HG03558 (cell line): ENCODE measurements around the gene PLPP3.

ENCODE experiments used
- ATAC-seq: cut with Tn5 transposase; IDR thresholded peaks from one replicate; pipeline ENCODE4 v1.9.1; 2021; ENCODE audit warnings: moderate number of reproducible peaks; ENCODE audit not compliant: unreplicated experiment; ENCODE audit errors: extremely low read depth

PLPP3 gene

DNA sequence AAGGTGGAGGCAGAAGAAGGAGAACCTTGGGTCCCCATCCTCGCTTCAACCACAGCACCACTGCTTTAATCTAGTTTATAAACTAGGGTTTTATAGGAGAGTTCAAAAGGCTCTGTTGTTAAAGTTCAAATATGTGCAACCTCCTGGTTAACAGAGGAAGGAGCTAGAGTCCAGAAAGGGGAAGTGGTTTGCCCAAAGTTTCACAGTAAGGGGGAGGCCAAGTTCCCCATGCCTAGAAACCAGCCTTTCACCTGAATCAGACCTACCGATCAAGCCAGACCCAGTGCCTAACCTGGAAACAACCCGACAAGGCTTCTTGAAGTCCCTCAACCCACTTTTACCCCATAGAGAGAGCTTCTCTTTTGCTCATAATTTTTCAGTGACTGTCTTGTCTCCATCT, 106.5 kb downstream of the PLPP3 start:
- ATAC-seq = peak; percentile 62

DNA sequence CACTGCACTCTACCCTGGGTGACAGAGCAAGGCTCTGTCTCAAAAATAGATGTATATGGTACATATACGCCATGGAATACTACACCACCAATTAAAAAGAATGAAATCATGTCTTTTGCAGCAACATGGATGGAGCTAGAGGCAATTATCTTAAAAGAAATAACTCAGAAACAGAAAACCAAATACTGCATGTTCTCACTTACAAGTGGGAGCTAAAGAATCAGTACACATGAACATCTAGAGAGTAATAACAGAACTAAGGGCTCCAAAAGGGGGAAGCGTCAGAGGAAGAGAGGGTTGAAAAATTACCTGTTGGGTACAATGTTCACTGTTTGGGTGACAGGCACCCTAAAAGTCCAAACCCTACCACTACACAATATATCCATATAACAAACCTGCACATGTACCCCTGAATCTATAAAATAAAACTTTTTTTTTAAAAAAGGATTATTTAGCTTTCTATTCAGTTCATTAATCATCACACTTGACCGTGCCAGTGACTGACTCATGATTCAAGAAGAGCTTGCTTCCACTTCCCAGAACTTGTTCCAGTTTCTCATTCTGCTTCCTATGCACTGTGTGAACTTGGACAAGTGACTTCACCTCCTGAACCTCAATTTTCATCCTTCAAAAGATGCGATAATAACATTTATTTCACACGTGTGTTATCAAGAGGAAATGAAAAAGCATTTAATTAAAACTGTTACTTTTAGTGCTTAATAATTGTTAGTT, 109.6 kb downstream of the PLPP3 start:
- no peak for ATAC-seq

DNA sequence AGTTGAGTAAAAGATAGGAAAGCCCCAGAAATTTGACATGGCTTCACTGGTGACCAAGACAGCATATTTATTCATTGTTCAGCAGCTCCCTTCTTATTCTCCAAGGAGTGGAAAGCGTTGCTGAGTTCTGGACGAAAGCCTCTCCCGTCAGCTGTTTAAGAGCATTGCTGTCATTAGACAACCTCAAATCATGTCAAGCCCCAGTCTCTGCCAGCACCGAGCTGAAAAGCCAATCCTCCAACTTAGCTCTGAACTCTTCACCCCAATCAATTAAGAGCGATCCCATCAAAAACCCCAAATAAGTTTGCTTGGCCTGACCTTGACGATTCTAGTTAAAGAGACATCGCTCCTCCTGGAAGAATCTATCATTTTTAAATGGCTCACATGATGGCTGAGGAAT, 110.8 kb downstream of the PLPP3 start:
- no peak for ATAC-seq

DNA sequence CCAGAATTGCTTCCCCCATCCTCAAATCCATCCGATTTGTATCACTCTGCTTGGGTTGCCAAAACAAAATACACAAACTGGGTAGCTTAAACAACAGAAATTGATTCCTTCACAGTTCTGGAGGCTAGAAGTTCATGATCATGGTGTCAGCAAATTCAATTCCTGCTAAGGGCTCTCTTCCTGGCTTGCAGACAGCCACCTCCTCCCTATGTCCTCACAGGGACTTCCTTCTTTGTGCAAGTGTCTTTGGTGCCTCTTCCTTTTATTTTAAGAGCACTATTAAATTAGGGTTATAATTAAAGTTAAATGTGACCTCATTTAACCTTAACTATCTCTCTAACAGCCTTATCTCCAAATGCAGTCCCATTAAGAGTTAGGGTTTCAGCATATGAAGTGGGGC, 112.8 kb downstream of the PLPP3 start:
- ATAC-seq = no peak

DNA sequence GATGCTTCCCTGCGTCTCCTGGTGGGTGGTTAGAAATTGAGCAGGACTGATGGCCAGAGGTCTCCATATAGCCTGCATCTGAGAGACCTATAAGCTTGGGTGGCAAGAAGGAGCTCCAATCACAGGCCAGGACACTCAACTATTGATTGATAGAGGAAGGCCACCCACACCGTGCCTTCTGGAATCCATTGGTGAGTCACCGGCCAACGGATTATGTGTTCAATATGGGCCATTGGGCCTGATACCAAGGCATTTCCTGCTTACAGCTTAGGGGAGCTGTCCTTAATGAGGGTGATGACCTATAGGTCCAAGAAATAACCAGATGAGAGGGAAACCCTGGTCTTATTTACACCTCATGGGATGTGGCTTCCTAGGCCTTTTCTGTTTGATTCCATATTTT, 115.1 kb downstream of the PLPP3 start:
- no peak for ATAC-seq

DNA sequence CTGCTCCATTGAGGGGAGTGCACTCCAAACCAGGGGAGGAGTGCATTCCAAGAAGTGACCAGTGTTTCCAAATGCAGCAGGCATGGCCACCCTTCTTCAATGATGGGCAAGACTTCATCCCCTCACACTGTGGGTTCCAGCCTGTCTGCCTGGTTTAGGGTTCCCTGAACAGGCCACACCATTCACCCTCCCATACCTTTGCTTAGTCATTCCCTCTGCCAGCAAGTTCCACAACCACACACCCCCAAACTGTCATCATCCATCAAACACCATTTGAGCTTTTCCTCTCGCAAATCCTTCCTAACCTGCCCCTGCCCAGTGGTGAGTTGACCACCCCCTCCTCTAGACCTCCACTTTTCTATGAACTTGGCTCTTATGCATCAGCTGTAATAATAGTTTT, 116.0 kb downstream of the PLPP3 start:
- no peak for ATAC-seq

DNA sequence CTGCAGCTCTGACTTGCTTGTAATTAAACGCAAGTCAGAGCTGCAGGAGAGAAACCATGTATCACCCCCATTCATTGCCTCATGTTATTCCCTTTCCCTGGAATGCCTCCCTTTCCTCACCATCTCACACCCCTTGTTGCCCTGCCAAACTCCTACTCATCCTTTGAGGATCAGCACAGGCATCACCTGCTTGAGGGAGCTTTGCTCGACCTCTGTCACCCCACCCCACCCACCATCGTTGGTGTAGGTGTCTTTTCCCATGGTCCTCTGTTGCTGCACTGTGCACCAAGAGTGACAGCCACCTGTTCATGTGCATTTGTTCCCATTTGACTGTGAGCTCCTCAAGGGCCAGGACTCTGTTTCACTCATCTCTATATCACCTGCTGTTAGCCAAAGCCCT, 117.2 kb downstream of the PLPP3 start:
- ATAC-seq = no peak

DNA sequence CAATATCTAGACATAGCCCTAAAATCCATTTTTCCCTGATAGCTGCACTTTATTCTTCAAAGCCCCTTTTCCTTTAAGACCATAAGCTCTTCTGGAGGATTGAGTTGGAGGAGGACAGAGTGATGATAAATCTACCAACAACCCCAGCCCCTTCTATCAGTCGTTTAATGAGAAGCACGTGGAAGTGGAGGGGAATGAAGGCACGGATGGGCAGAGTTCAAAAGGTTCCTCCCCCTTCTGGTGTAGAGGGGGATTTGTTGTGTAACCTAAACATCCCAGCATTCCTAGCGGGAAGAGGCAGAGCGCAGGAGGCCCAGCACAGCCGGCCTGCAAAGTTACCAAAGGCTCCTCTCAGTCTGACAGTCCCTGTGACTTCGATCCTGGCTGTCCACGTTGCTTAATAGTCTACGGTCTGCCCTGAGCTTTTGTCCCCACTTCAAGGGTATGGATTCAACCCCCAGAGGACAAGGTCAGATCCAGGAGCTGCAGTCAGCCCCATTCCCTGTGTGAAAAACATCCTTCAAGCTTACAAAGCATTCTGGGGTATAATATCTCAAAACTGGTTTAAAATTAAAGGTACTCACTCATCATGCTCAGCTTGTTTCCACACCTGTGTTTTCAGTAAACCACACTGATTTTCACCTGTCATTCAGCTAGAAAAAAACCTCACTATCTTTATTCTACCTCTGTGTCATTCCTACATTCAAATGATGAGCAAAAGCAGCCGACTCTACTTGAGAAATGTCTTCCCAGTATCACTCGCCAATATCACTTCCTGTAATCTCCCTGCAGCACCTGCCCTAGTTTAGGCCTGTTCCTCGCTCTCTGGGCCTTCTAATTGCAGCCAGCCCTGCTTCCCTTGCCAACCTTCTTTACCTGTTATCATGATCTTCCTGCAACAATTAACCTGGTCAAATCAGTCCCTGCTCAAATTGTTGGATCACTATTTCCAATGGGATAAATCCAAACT, 117.9 kb downstream of the PLPP3 start:
- ATAC-seq = no peak

DNA sequence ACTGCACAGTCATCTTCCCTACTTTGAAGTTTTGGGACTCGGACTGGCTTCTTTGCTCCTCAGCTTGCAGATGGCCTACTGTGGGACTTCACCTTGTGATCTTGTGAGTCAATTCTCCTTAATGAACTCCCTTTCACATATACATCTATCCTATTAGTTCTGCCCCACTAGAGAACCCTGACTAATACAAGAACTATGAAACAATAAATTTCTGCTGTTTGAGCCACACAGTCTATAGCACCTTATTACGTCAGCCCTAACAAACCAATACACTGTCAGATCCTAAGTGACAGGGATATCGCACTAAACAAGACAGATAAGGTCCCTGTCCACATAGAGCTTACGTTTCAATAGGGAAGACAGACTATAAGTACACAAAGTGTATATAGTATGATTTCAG, 120.1 kb downstream of the PLPP3 start:
- no peak for ATAC-seq

DNA sequence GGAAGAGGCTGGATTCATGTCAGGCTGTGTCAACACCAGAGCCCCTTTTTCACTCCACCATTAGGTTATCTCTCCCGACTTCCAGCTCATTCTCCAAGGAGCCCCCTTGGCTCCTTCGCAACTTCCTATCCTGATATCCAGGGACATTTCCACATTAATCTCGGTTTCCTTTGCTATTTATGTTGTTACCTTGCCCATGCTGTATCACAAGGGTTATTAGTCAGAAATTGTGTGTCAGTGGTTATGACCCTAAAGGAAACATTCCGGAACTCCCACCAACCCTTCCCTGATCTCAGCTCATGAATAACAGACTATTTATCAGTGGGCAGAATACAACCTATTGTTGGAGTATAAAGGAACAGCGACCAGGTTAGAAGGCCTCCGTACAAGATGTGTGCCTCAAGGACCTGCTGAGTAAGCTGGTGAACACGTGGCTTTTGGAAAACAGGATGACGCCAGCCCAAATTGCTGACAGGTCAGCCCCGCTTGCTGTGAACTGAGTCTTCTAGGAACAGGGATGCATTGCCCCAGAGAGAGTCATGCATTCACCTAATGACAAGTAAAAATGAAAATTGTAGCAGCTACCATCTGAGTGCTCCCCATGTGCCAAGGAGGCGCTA, 121.5 kb downstream of the PLPP3 start:
- no peak for ATAC-seq

DNA sequence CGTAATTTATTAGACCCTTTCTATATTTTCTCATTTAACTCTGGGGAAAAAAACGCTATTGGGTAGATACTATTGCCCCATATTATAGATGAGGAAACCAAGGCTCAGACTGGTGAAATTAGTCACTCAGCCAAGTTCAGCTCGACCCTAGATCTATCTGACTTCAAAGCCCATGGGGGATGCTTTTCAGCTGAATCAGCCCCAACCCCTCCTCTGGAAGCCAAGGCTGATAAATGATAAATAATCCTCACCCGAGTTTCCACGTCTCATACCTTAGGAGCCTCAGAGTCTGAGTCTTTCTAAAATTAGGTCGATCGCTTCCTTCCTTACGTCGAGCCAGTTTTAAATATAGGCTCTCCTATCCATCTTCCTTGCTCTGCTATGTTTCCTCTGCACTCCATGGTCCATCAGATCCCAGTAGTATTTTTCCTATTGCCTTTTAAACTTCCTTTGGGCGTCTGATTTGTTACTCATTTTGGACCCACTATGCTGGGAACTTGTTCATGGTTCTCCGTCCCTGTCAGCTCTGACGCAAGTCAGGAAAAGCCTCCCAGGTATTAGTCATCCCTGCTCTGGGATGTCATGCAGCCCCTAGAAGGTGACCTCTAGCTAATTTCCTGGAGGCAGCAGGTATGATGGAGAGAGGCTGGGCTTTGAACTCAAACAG, 122.8 kb downstream of the PLPP3 start:
- no peak for ATAC-seq

DNA sequence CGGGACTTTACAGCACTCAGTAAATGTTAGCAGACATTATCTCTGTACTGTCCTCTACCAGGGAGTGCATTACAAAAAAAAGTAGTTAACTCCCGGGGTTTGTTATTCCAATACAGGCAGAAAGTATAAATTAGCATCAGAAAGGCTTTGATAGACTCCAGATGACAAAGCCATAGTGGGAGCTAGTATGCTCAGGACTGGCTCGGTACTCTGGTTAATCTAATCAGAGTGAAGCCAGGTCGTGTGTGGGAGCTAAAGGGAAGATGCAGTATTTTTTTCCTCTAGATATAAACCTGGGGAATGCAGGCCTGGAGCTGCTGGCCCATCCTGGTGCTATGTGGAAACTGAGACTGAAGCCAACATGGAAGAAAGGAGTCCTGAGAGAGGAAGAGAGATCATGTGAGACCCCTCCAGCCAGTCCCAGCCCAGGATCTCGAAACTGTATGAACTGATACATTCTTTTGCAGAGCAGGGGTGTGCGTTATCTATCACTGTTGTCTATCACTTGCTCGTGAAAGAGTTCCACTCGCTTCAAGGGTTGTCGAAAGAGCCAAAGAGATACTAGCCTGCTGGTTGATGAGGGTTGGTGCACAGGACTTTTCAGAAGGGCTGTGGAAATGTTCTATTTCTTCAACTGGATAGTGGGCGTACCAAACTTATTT, 125.8 kb downstream of the PLPP3 start:
- ATAC-seq = no peak

DNA sequence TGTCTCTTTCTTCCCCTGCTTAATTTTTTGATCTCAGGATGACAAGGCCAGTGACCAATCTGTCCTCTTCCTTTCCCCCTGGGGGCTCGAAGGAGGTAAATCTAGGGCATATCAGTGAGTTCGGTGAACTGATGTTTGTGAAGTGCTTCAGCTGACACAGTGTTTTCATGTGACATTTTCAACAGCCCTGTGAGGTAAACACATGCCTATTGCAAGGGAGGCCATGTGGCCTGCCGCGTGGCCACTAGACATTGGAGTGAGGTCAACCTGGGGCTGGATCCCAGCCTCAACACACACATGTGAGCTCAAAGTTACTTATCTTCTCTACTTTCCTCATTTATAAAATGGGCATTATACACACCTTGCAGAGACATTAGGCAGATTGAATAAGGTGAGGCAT, 126.3 kb downstream of the PLPP3 start:
- no peak for ATAC-seq

DNA sequence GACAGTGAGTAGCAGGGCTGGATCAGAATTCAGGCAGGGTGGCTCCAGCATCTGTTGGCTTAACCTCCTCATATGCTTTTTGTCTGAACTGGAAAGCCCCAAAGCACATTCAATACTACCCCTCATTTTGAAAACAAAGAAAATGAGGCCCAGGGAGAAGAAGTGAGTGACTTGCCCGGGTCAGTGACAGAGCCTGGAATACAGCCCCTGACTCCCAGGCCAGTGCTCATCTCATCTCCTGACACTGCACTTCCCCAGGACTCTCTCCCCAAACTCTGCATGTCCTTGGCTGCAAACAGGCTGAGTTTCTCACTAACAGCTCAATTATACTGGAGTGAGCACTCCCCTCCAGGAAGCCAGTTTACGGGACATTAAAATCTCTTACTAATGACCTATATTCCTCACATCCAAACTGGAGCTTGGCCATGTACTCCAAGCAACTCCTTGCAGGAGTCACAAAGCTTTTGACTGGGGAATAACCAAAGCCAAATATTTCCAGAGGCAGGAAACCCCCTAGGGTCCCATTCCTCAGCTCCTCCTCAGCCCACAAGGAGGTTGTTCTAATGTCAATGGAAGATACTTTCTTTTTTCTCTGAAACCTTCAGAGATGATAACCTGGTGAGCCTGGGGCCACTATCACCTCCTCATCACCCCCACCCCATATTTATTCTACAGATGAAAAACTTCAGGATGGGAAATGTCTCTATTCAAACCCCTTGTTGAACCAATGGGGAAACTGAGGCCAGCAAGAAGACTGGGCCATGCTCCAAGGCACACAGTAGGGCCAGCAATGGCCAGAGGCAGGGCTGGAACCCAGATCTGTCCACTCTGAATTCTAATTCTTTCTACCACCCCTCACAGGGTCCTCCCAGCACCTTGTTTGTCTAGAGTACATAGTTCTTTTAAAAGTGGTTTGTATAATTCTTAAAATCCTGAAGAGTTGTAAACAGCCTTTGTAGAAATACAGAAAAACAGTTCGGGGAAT, 127.0 kb downstream of the PLPP3 start:
- ATAC-seq = no peak

DNA sequence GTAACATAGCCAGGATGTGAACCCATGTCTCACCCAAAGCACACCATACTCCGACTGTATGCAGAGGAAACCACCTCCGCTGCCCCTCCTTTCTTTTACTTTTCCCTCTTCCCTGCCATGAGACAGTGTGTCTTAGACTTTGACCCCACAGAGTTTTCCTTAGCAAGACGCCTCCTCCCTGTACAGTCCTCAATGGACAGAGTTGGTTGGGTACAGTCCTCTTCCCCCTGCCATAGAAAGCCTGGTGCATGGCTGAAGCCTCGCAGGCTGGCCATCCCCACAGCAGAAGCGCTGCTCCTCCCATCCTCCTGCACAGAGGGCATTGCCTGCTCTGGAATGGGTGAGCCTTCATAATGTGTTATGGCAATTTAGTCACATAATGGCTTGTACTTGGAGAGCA, 127.9 kb downstream of the PLPP3 start:
- ATAC-seq = no peak

DNA sequence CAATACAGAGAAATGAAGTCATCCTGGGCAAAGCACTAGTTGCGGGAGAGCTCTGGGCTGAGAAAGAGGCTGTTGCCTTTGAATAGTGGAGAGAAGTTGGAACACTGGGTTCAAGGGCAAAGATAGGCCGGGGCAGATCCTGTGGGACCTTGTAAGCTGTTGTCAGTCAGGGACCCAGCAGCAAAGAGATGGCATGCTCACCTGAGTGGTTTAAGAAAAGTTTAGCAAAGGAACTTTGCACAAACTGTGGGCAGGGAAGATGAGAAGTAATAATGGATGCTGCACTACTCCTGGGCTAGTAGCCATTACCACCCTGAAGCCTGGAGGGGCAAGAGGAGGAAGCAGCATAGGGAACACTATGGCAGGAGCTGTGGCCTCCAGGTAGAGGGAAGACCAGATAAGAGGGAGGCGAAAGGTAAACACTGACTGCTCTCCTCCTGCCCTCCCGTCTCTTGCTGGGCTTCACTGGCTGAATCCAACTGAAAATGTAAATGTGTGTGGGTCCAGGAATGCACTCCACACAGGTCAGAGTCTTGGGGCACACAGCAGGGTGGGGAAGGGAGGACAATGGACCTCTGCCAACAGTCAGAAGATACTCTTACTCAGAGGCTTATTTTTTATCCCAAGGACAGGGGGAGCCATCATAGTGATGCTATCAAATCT, 129.2 kb downstream of the PLPP3 start:
- no peak for ATAC-seq

DNA sequence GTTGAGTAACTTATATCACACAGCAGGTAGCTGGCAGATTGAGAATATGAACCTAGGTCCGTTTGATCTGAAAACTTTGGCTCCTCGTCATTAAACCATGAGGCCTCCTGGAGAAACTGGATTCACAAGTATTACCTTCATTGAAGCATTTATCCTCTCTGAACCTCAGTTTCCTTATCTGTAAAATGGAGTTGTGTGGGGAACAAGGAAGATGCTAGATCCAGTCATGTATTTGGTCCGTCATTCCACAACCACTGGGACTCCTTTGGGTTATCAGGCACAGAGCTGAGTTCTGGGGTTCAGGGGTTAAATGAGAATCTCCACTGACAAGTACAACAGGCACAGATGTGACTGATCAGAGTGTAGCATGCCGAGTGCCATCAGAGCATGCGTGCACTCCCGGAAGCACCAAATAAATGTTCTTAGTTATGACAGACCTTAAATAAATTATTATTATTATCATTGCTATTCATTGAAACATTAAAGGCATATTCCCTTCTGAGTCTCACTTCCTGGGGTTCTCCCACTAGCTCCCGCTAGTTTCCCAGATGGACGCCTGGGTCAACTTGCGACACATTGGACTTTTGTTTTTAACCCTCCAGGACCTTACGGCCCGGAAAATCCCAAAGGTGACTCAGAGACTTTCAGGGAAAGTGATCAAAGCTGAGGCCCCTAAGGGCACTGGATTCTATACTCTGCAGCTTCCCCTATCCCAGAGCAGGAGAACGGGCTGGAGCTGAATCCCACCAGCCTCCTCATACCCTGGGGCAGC, 130.6 kb downstream of the PLPP3 start:
- ATAC-seq = no peak

DNA sequence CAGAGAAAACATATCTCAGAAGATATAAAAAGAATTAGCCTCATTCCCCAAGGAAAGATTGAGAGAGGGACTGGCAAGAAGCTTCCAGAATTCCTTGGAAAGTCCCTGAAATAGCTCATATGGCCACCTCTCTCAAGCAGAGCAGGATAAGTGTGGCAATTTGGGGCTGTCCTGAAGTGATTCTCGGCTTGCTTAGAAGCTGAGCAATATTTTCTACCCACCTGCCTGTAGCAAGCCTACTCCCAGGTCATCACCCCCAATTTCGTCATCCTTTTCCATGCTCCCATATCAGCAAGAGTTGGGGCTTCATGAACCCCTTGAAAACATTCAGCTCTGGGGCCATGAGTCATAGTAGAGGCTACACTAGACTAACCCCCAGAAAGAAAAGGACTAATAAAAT, 131.5 kb downstream of the PLPP3 start:
- ATAC-seq = no peak
